Measurements from ENCODE around the gene CIB2.

DNA sequence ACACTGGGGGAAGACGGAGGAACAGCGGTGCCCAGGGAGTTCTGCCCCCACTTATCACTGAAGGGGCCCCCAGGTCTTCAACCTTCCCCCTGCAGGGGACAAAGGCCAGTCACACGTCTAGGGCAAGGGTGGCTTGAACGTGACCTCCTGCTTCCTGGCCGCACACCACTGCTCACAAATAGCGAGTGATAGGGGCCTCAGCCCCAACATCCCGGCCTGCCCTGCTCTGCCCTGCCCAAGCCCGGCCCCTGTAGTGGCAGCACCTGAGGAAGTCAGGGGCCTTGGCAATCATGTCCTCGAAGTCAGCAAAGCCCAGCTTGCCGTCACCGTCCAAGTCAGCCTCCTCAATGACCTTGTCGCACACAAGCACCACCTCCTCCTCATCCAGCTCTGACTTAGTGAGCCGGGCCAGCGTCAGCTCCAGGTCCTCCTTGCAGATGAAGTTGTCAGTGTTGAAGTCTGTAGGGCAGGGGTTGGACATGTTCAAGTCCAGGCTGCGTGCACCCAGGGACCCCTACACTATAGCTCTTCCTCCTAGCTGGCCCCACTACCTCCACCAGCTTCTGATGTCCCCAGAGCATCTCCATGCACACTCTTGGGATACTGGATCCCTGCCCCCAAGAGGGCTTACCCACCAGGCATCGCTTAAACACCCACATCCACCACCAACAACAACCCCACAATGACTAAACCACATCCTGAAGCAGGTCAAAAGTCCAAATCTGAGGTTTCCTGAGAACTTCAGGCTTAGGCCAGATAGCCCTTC lies 25.6 kb downstream of the CIB2 start:
- TF ChIP-seq, protein P1, sequence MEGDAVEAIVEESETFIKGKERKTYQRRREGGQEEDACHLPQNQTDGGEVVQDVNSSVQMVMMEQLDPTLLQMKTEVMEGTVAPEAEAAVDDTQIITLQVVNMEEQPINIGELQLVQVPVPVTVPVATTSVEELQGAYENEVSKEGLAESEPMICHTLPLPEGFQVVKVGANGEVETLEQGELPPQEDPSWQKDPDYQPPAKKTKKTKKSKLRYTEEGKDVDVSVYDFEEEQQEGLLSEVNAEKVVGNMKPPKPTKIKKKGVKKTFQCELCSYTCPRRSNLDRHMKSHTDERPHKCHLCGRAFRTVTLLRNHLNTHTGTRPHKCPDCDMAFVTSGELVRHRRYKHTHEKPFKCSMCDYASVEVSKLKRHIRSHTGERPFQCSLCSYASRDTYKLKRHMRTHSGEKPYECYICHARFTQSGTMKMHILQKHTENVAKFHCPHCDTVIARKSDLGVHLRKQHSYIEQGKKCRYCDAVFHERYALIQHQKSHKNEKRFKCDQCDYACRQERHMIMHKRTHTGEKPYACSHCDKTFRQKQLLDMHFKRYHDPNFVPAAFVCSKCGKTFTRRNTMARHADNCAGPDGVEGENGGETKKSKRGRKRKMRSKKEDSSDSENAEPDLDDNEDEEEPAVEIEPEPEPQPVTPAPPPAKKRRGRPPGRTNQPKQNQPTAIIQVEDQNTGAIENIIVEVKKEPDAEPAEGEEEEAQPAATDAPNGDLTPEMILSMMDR (IDR thresholded peaks at IDR 0.05): no peak
- TF ChIP-seq POLR2A (IDR thresholded peaks at IDR 0.05): no peak

Data from Peyer's patch (tissue), 4 donors.